CD4-positive, alpha-beta memory T cell (primary cell): ENCODE results near the gene CXCL12. TPM values are rescaled to one million over a fixed set of nuclear protein-coding genes. Genes with fewer than 3 reads are reported as not detected.

Experiments used
- CTCF ChIA-PET: fragments of 350-600 bp; sonication (Branson Sonifier 250); formaldehyde crosslinking; loops from one replicate; lab custom pipeline; 2021; ENCODE audit warnings: inconsistent platforms; ENCODE audit not compliant: partially characterized antibody; lab: Charles Lee
- POLR2A ChIA-PET: fragments of 350-600 bp; sonication (Branson Sonifier 250); formaldehyde crosslinking; loops from one replicate; lab custom pipeline; 2021; ENCODE audit not compliant: partially characterized antibody; lab: Charles Lee
- DNase-seq, 5 donors: peaks; one replicate each; pipeline versions ENCODE4 v3.0.0 to v3.0.0-alpha.2; 2020 to 2022; ENCODE audit warnings: mixed read lengths in 1 of 5
- H3K27ac ChIP-seq: one replicate; pipeline ENCODE4 v1.7.0; 2013; ENCODE audit warnings: low read depth, low read length
- H3K27me3 ChIP-seq: 2 replicates; pipeline ENCODE4 v1.7.0; 2013; ENCODE audit warnings: mild to moderate bottlenecking, low read length, moderate library complexity; ENCODE audit not compliant: insufficient read depth
- H3K36me3 ChIP-seq: 2 replicates; pipeline ENCODE4 v1.7.0; 2013; ENCODE audit warnings: mild to moderate bottlenecking, low read length, moderate library complexity; ENCODE audit not compliant: insufficient read depth
- H3K4me1 ChIP-seq: 2 replicates; pipeline ENCODE4 v1.7.0; 2013; ENCODE audit warnings: mild to moderate bottlenecking, low read length, moderate library complexity; ENCODE audit not compliant: insufficient read depth
- H3K4me3 ChIP-seq, 2 donors: one replicate each; pipeline ENCODE4 v1.7.0; 2013; ENCODE audit warnings: low read length in 2 of 2, mild to moderate bottlenecking in 1 of 2
- H3K9me3 ChIP-seq, 2 donors: one replicate each; pipeline ENCODE4 v1.7.0; 2013; ENCODE audit warnings: low read length in 2 of 2, control low read depth in 1 of 2; ENCODE audit not compliant: control insufficient read depth in 1 of 2
- H3K27ac Mint-ChIP-seq, 7 donors: one replicate each; pipeline ENCODE4 v1.8.0; 2020 to 2021; ENCODE audit warnings: mixed read lengths in 7 of 7, mild to moderate bottlenecking in 6 of 7, inconsistent platforms in 3 of 7, moderate library complexity in 3 of 7
- H3K27me3 Mint-ChIP-seq, 2 donors: one replicate each; pipeline ENCODE4 v1.8.0; 2020 to 2021; ENCODE audit warnings: mixed read lengths in 2 of 2
- H3K36me3 Mint-ChIP-seq, 2 donors: one replicate each; pipeline ENCODE4 v1.8.0; 2020 to 2021; ENCODE audit warnings: mixed read lengths in 2 of 2, inconsistent platforms in 1 of 2, mild to moderate bottlenecking in 1 of 2
- H3K4me1 Mint-ChIP-seq, 4 donors: one replicate each; pipeline ENCODE4 v1.8.0; 2020 to 2021; ENCODE audit warnings: mixed read lengths in 4 of 4, mild to moderate bottlenecking in 1 of 4
- H3K4me3 Mint-ChIP-seq, 8 donors: one replicate each; pipeline ENCODE4 v1.8.0; 2020 to 2021; ENCODE audit warnings: mixed read lengths in 8 of 8, mild to moderate bottlenecking in 7 of 8, moderate library complexity in 6 of 8, inconsistent platforms in 3 of 8
- H3K9me3 Mint-ChIP-seq, 8 donors: one replicate each; pipeline ENCODE4 v1.8.0; 2020 to 2021; ENCODE audit warnings: mixed read lengths in 8 of 8, mild to moderate bottlenecking in 5 of 8, inconsistent platforms in 3 of 8, moderate library complexity in 1 of 8
- intact Hi-C: fragments of 100-400 bp; cut with micrococcal nuclease; formaldehyde crosslinking; loops from one replicate; pipeline ENCODE4 v1.15.1; 2023
- polyA plus RNA-seq, 2 donors: library from polyadenylated mRNA; unstranded; fragments of 300-500 nt; fragmentation: Illumina TruSeq; gene quantifications; one replicate each; pipeline ENCODE4 v1.2.3, GENCODE V29; 2021
- total RNA-seq, 2 experiments: library from RNA; stranded (reverse); gene quantifications; one replicate each; pipeline ENCODE4 v1.2.3, GENCODE V29; 2021

Gene CXCL12
- total and polyA plus RNA-seq, 4 experiments from 2014 or later, result not detected

- no peaks in the 10 kb centered on the region for H3K36me3 ChIP-seq
- CTCF ChIA-PET, result interaction anchor here (0.7 to 2.0 kb wide), 3 partner anchors 11 to 711 kb away, joined by 3 to 4 read pairs (median 3); no protein-coding TSS in a partner anchor
- no peak overlapping the region for H3K4me3 ChIP-seq
- POLR2A ChIA-PET, result no interaction called here
- no peaks in the 10 kb centered on the region for H3K9me3 ChIP-seq
- H3K27ac Mint-ChIP-seq, result no peak overlapping the region
- no peaks in the 10 kb centered on the region for H3K27me3 ChIP-seq
- no peaks in the 10 kb centered on the region for H3K4me1 ChIP-seq
- H3K27me3 Mint-ChIP-seq, result peaks cover 12 to 23% of the 10 kb centered on the region in 2 donors
- H3K27ac ChIP-seq, result no peak overlapping the region
- H3K4me3 Mint-ChIP-seq, result peak overlapping the region in 1 of 8 donors; percentile 42
- peaks cover 2 to 10% (median 4%) of the 10 kb centered on the region in 4 donors for H3K4me1 Mint-ChIP-seq
- H3K9me3 Mint-ChIP-seq, result no peaks in the 10 kb centered on the region
- DNase-seq, result no peak
- H3K36me3 Mint-ChIP-seq, result no peaks in the 10 kb centered on the region
- intact Hi-C loops, result no loop called here
Observed at GRCh38 chr10:44383749-44384600, 922 bp downstream of the CXCL12 start.

GRCh38 chr10:44382981-44383748, 1.7 kb downstream of the CXCL12 start:
- Histone ChIP-seq H3K27ac (no peak overlapping the region), H3K4me3 (no peak overlapping the region), H3K4me1 (no peaks in the 10 kb centered on the region), H3K27me3 (no peaks in the 10 kb centered on the region), H3K36me3 (no peaks in the 10 kb centered on the region), H3K9me3 (no peaks in the 10 kb centered on the region)
- peaks cover 12 to 23% of the 10 kb centered on the region in 2 donors for H3K27me3 Mint-ChIP-seq
- peaks cover 2 to 10% (median 4%) of the 10 kb centered on the region in 4 donors for H3K4me1 Mint-ChIP-seq
- H3K36me3 Mint-ChIP-seq, result no peaks in the 10 kb centered on the region
- intact Hi-C loops, result no loop called here
- CTCF ChIA-PET, result interaction anchor here (0.8 to 2.0 kb wide), 2 partner anchors 12 to 18 kb away, joined by 3 to 4 read pairs; no protein-coding TSS in a partner anchor
- no peak overlapping the region for H3K27ac Mint-ChIP-seq
- no peaks in the 10 kb centered on the region for H3K9me3 Mint-ChIP-seq
- peak overlapping the region in 2 of 8 donors; percentile 15 to 42 for H3K4me3 Mint-ChIP-seq
- POLR2A ChIA-PET, result no interaction called here
- DNase-seq, result no peak

GRCh38 chr10:44382131-44382858, 2.6 kb downstream of the CXCL12 start:
- intact Hi-C loops, result no loop called here
- no peak for DNase-seq
- H3K27ac Mint-ChIP-seq, result no peak overlapping the region
- POLR2A ChIA-PET, result no interaction called here
- Histone ChIP-seq H3K4me1 (no peaks in the 10 kb centered on the region), H3K4me3 (no peak overlapping the region), H3K36me3 (no peaks in the 10 kb centered on the region), H3K9me3 (no peaks in the 10 kb centered on the region), H3K27ac (no peak overlapping the region), H3K27me3 (no peaks in the 10 kb centered on the region)
- no peak overlapping the region for H3K4me3 Mint-ChIP-seq
- H3K9me3 Mint-ChIP-seq, result no peaks in the 10 kb centered on the region
- no peaks in the 10 kb centered on the region for H3K36me3 Mint-ChIP-seq
- peaks cover 2 to 10% (median 4%) of the 10 kb centered on the region in 4 donors for H3K4me1 Mint-ChIP-seq
- H3K27me3 Mint-ChIP-seq, result peaks cover 10 to 20% of the 10 kb centered on the region in 2 donors
- CTCF ChIA-PET, result interaction anchor here (0.8 to 2.0 kb wide), 3 partner anchors 13 to 22 kb away, joined by 3 to 4 read pairs (median 4); no protein-coding TSS in a partner anchor

- Histone ChIP-seq H3K27ac (no peak overlapping the region), H3K27me3 (no peaks in the 10 kb centered on the region), H3K4me1 (no peaks in the 10 kb centered on the region), H3K9me3 (no peaks in the 10 kb centered on the region), H3K4me3 (no peak overlapping the region), H3K36me3 (no peaks in the 10 kb centered on the region)
- H3K36me3 Mint-ChIP-seq, result no peaks in the 10 kb centered on the region
- H3K4me1 Mint-ChIP-seq, result peaks cover 2 to 7% (median 4%) of the 10 kb centered on the region in 4 donors
- H3K27me3 Mint-ChIP-seq, result peaks cover 6 to 17% of the 10 kb centered on the region in 2 donors
- no peak overlapping the region for H3K4me3 Mint-ChIP-seq
- intact Hi-C loops, result no loop called here
- no peaks in the 10 kb centered on the region for H3K9me3 Mint-ChIP-seq
- no peak overlapping the region for H3K27ac Mint-ChIP-seq
- ChIA-PET POLR2A (no interaction called here), CTCF (interaction anchor here (1.2 kb wide), 1 partner anchor 21 kb away, joined by 4 read pairs; no protein-coding TSS in a partner anchor)
- no peak for DNase-seq
Observed at GRCh38 chr10:44380829-44381600, 3.9 kb downstream of the CXCL12 start.

- Mint-ChIP-seq H3K27ac (no peak overlapping the region), H3K4me3 (no peak overlapping the region), H3K36me3 (no peaks in the 10 kb centered on the region), H3K9me3 (no peaks in the 10 kb centered on the region), H3K4me1 (no peaks in the 10 kb centered on the region), H3K27me3 (peaks cover 4 to 13% of the 10 kb centered on the region in 2 donors)
- CTCF ChIA-PET, result no interaction called here
- H3K4me1 ChIP-seq, result no peaks in the 10 kb centered on the region
- no peaks in the 10 kb centered on the region for H3K27me3 ChIP-seq
- no peaks in the 10 kb centered on the region for H3K36me3 ChIP-seq
- no peaks in the 10 kb centered on the region for H3K9me3 ChIP-seq
- H3K27ac ChIP-seq, result no peak overlapping the region
- intact Hi-C loops, result no loop called here
- DNase-seq, result no peak
- POLR2A ChIA-PET, result interaction anchor here (0.8 kb wide), 1 partner anchor 11 kb away, joined by 3 read pairs; no protein-coding TSS in a partner anchor
- no peak overlapping the region for H3K4me3 ChIP-seq
Observed at GRCh38 chr10:44379907-44380306, 5.0 kb downstream of the CXCL12 start.

GRCh38 chr10:44378626-44379025, 6.3 kb downstream of the CXCL12 start:
- ChIA-PET POLR2A (no interaction called here), CTCF (interaction anchor here (1.0 kb wide), 1 partner anchor 8 kb away, joined by 3 read pairs; no protein-coding TSS in a partner anchor)
- Mint-ChIP-seq H3K9me3 (no peaks in the 10 kb centered on the region), H3K4me3 (no peak overlapping the region), H3K27me3 (peaks cover 4 to 11% of the 10 kb centered on the region in 2 donors), H3K36me3 (no peaks in the 10 kb centered on the region), H3K4me1 (no peaks in the 10 kb centered on the region), H3K27ac (no peak overlapping the region)
- intact Hi-C loops, result no loop called here
- no peaks in the 10 kb centered on the region for H3K4me1 ChIP-seq
- H3K36me3 ChIP-seq, result no peaks in the 10 kb centered on the region
- no peak overlapping the region for H3K27ac ChIP-seq
- no peak overlapping the region for H3K4me3 ChIP-seq
- DNase-seq, result no peak
- H3K9me3 ChIP-seq, result no peaks in the 10 kb centered on the region
- H3K27me3 ChIP-seq, result no peaks in the 10 kb centered on the region
